ENCODE results near the gene GPATCH3. TPM values are rescaled to one million over a fixed set of nuclear protein-coding genes. Genes with fewer than 3 reads are reported as not detected.

The GPATCH3 gene
- total RNA-seq, 1 donor from 2014 or later = 7.9 TPM

GRCh38 chr1:26945728-26946127, 45.5 kb upstream of the GPATCH3 start:
- Histone ChIP-seq H3K9me3 (replicated peaks) (no peaks in the 10 kb centered on the region), H3K4me3 (no peak overlapping the region), H3K27ac (replicated peaks) (peak overlapping the region; percentile 72), H3K4me1 (peaks cover 68% of the 10 kb centered on the region), H3K36me3 (peaks cover 61% of the 10 kb centered on the region), H3K27me3 (ENCODE audit: low read depth) (no peaks in the 10 kb centered on the region)
- TF ChIP-seq CTCF (IDR thresholded peaks at IDR 0.05; ENCODE audit: borderline replicate concordance) = no peak
- intact Hi-C loops (cut with micrococcal nuclease) = no loop called here
- peak; percentile 23 for DNase-seq

DNA sequence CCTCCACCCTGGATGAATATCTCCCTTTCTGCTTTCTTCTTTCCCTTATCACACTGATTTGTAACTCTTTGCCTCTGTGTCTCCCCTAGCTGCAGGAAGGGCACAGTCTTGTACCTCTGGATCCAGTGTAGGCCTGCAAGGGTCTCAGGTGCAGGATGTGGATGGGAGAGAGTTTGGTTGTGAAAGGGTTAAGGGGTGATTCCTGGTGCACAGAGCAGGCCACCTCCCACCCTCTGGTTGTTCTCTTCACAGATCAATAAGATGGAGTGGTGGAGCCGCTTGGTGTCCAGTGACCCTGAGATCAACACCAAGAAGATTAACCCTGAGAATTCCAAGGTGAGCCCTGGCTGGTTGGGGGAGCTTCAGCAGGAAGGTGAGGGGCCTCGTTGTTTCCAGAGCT, 44.9 kb upstream of the GPATCH3 start:
- Histone ChIP-seq H3K27ac (replicated peaks) (peak overlapping the region; percentile 72), H3K36me3 (peaks cover 61% of the 10 kb centered on the region), H3K27me3 (ENCODE audit: low read depth) (no peaks in the 10 kb centered on the region), H3K4me3 (no peak overlapping the region), H3K9me3 (replicated peaks) (no peaks in the 10 kb centered on the region), H3K4me1 (peaks cover 73% of the 10 kb centered on the region)
- no peak for TF ChIP-seq CTCF (IDR thresholded peaks at IDR 0.05; ENCODE audit: borderline replicate concordance)
- no peak for DNase-seq
- intact Hi-C loops (cut with micrococcal nuclease) = no loop called here

- H3K27ac ChIP-seq (replicated peaks) = no peak overlapping the region
- DNase-seq = no peak
- peaks cover 76% of the 10 kb centered on the region for H3K4me1 ChIP-seq
- H3K36me3 ChIP-seq = peaks cover 62% of the 10 kb centered on the region
- intact Hi-C loops (cut with micrococcal nuclease) = no loop called here
- no peaks in the 10 kb centered on the region for H3K27me3 ChIP-seq (ENCODE audit: low read depth)
- H3K4me3 ChIP-seq = no peak overlapping the region
- no peak for TF ChIP-seq CTCF (IDR thresholded peaks at IDR 0.05; ENCODE audit: borderline replicate concordance)
- no peaks in the 10 kb centered on the region for H3K9me3 ChIP-seq (replicated peaks)
These were observed 42.4 kb upstream of the GPATCH3 start for GRCh38 chr1:26942656-26943055.

DNA sequence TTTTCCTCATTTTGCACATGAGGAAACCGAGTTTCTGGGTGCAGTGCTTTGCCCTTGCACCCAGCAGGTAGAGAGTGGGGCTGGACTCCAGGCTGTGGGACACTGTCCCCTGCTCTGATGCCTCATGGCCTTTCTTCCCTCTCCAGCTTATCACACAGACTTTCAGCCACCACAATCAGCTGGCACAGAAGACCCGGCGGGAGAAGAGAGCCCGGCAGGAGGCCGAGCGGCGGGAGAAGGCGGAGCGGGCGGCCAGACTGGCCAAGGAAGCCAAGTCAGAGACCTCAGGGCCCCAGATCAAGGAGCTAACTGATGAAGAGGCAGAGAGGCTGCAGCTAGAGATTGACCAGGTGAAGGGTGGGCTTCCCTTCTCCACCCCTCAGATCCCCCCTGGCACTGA, 41.0 kb upstream of the GPATCH3 start:
- Histone ChIP-seq H3K4me1 (peaks cover 80% of the 10 kb centered on the region), H3K36me3 (peaks cover 66% of the 10 kb centered on the region), H3K4me3 (no peak overlapping the region), H3K27me3 (ENCODE audit: low read depth) (no peaks in the 10 kb centered on the region), H3K9me3 (replicated peaks) (no peaks in the 10 kb centered on the region), H3K27ac (replicated peaks) (peak overlapping the region; percentile 30)
- intact Hi-C loops (cut with micrococcal nuclease) = no loop called here
- no peak for TF ChIP-seq CTCF (IDR thresholded peaks at IDR 0.05; ENCODE audit: borderline replicate concordance)
- no peak for DNase-seq

DNA sequence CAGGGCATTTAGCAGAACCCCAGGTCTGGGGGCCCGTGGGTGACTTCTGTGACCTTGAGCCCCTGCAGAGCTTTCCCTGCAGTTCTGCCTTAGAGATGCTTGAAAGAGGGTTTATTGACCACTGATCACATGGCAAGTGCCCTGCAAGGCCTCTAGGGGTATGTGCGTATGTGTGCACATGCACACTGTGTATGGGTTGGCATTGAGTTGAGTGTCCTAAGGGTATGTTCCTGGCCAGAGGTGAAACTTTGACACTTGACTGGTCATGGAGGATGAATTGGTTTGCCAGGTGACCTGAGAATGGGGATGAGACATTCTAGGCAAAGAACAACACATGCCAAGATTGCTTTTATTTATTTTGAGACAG, 38.4 kb upstream of the GPATCH3 start:
- H3K4me1 ChIP-seq = peaks cover 60% of the 10 kb centered on the region
- no peak overlapping the region for H3K4me3 ChIP-seq
- no peaks in the 10 kb centered on the region for H3K9me3 ChIP-seq (replicated peaks)
- H3K36me3 ChIP-seq = peaks cover 60% of the 10 kb centered on the region
- H3K27ac ChIP-seq (replicated peaks) = peak overlapping the region; percentile 72
- intact Hi-C loops (cut with micrococcal nuclease) = no loop called here
- no peaks in the 10 kb centered on the region for H3K27me3 ChIP-seq (ENCODE audit: low read depth)
- no peak for TF ChIP-seq CTCF (IDR thresholded peaks at IDR 0.05; ENCODE audit: borderline replicate concordance)
- no peak for DNase-seq

Data from left ventricle myocardium inferior (tissue), 1 donor.